HG03457 (cell line): ENCODE measurements around the gene MCC.
A peak's percentile ranks its signal among the peaks of the same experiment; 100 is the strongest.

Experiments
- ATAC-seq: cut with Tn5 transposase; IDR thresholded peaks from one replicate; pipeline ENCODE4 v1.9.1; 2021; ENCODE audit warnings: moderate number of reproducible peaks; ENCODE audit not compliant: unreplicated experiment

The MCC gene

GRCh38 chr5:113017881-113018635, 470.2 kb downstream of the MCC start:
- no peak for ATAC-seq

GRCh38 chr5:113005454-113005853, 482.8 kb downstream of the MCC start:
- no peak for ATAC-seq

- ATAC-seq = no peak
Observed at GRCh38 chr5:113003763-113004162, 484.5 kb downstream of the MCC start.

- ATAC-seq = no peak
Observed at GRCh38 chr5:113002423-113002822, 485.8 kb downstream of the MCC start.

- ATAC-seq = no peak
Observed at GRCh38 chr5:113000466-113000865, 487.8 kb downstream of the MCC start.

- no peak for ATAC-seq
Observed at GRCh38 chr5:112998296-112998695, 490.0 kb downstream of the MCC start.

- ATAC-seq = no peak
Observed at GRCh38 chr5:112996830-112997374, 491.4 kb downstream of the MCC start.

GRCh38 chr5:112995764-112996618, 492.3 kb downstream of the MCC start:
- ATAC-seq = peak; percentile 66

GRCh38 chr5:112986224-112986623, 502.0 kb downstream of the MCC start:
- ATAC-seq = no peak

- no peak for ATAC-seq
Observed at GRCh38 chr5:112983363-112983762, 504.9 kb downstream of the MCC start.

GRCh38 chr5:112979723-112980122, 508.5 kb downstream of the MCC start:
- ATAC-seq = no peak

- ATAC-seq = no peak
Observed at GRCh38 chr5:112978836-112979235, 509.4 kb downstream of the MCC start.

- no peak for ATAC-seq
Observed at GRCh38 chr5:112977440-112977861, 510.8 kb downstream of the MCC start.

- ATAC-seq = peak; percentile 98
Observed at GRCh38 chr5:112976432-112977309, 511.6 kb downstream of the MCC start, which contains the start of gene DCP2. DCP2 (plus strand) TSS chr5:112976798; CDS start chr5:112976934, 136 bp downstream.

- ATAC-seq = peak; percentile 8
Observed at GRCh38 chr5:112975721-112976431, 512.4 kb downstream of the MCC start.

GRCh38 chr5:112974901-112975300, 513.4 kb downstream of the MCC start:
- ATAC-seq = no peak

- no peak for ATAC-seq
Observed at GRCh38 chr5:112973904-112974303, 514.3 kb downstream of the MCC start.

GRCh38 chr5:112973036-112973435, 515.2 kb downstream of the MCC start:
- no peak for ATAC-seq
